CD14-positive monocyte (primary cell): ENCODE results near the gene METTL6. TPM values are rescaled to one million over a fixed set of nuclear protein-coding genes. Genes with fewer than 3 reads are reported as not detected.
A peak's percentile ranks its signal among the peaks of the same experiment; 100 is the strongest.

Source experiments
- DNase-seq, 3 donors: peaks; one replicate each; pipeline ENCODE4 v3.0.0-alpha.2; 2011 to 2022
- H2AFZ ChIP-seq: 2 replicates; pipeline ENCODE4 v1.6.0; 2012; ENCODE audit warnings: mild to moderate bottlenecking, low read depth, low read length, inconsistent platforms; ENCODE audit not compliant: insufficient read depth, poor library complexity, severe bottlenecking
- H3K27ac ChIP-seq, 2 donors: 1 replicate in 1 of 2; 2 replicates in 1 of 2; pipeline ENCODE4 v1.5.1; 2012 to 2013; ENCODE audit warnings: low read length in 2 of 2, control low read depth in 1 of 2, inconsistent platforms in 1 of 2, low read depth in 1 of 2, mild to moderate bottlenecking in 1 of 2
- H3K27me3 ChIP-seq, 2 donors: one replicate each; pipeline versions ENCODE4 v1.6.0 to v1.6.1; 2011 to 2013; ENCODE audit warnings: low read length in 2 of 2; ENCODE audit not compliant: control insufficient read depth in 2 of 2, insufficient read depth in 2 of 2
- H3K36me3 ChIP-seq, 2 donors: replicated peaks in 1 of 2; 1 replicate in 1 of 2; 2 replicates in 1 of 2; pipeline versions ENCODE4 v1.5.1 to v1.6.1; 2012 to 2013; ENCODE audit warnings: low read length in 2 of 2, control low read depth in 1 of 2, inconsistent platforms in 1 of 2, mild to moderate bottlenecking in 1 of 2; ENCODE audit not compliant: insufficient read depth in 2 of 2, control insufficient read depth in 1 of 2
- H3K4me1 ChIP-seq, 2 donors: 1 replicate in 1 of 2; 2 replicates in 1 of 2; pipeline versions ENCODE4 v1.5.1 to v1.6.1; 2012 to 2013; ENCODE audit warnings: low read length in 2 of 2, control low read depth in 1 of 2, inconsistent platforms in 1 of 2, mild to moderate bottlenecking in 1 of 2, moderate library complexity in 1 of 2; ENCODE audit not compliant: insufficient read depth in 2 of 2, control insufficient read depth in 1 of 2
- H3K4me2 ChIP-seq: replicated peaks from 2 replicates; pipeline ENCODE3; 2012; ENCODE audit warnings: low read length, moderate library complexity, mild to moderate bottlenecking; ENCODE audit not compliant: poor library complexity, severe bottlenecking; ENCODE audit errors: extremely low read depth
- H3K4me3 ChIP-seq, 3 experiments: fragments of 200-600 bp in 1 of 3; sonication (generic) in 1 of 3; replicated peaks in 1 of 3; 1 replicate in 2 of 3; 2 replicates in 1 of 3; pipeline ENCODE4 v1.5.1; 2011 to 2013; ENCODE audit warnings: low read length in 3 of 3, mild to moderate bottlenecking in 3 of 3, control low read depth in 2 of 3, low read depth in 2 of 3, inconsistent platforms in 1 of 3, moderate library complexity in 1 of 3
- H3K79me2 ChIP-seq: 2 replicates; pipeline ENCODE4 v1.6.0; 2012; ENCODE audit warnings: mild to moderate bottlenecking, control low read depth, inconsistent platforms, low read length, moderate library complexity; ENCODE audit not compliant: insufficient read depth
- H3K9ac ChIP-seq: 2 replicates; pipeline ENCODE4 v1.6.0; 2017; ENCODE audit warnings: low read length, mild to moderate bottlenecking; ENCODE audit not compliant: insufficient read depth, poor library complexity, severe bottlenecking
- H3K9me3 ChIP-seq, 2 donors: replicated peaks in 1 of 2; 1 replicate in 1 of 2; 2 replicates in 1 of 2; pipeline versions ENCODE4 v1.5.1 to v1.6.1; 2012 to 2013; ENCODE audit warnings: low read length in 2 of 2, control low read depth in 1 of 2; ENCODE audit not compliant: control insufficient read depth in 1 of 2, insufficient read depth in 1 of 2
- H4K20me1 ChIP-seq: 2 replicates; pipeline ENCODE4 v1.6.0; 2012; ENCODE audit warnings: mild to moderate bottlenecking, low read length, control low read depth, moderate library complexity; ENCODE audit not compliant: insufficient read depth
- H3K27ac Mint-ChIP-seq, 7 donors: one replicate each; pipeline ENCODE4 v1.8.0; 2020; ENCODE audit warnings: mild to moderate bottlenecking in 7 of 7, mixed read lengths in 7 of 7, moderate library complexity in 6 of 7, inconsistent platforms in 2 of 7
- H3K27me3 Mint-ChIP-seq, 3 donors: one replicate each; pipeline ENCODE4 v1.8.0; 2021 to 2022; ENCODE audit warnings: low read depth in 3 of 3, mild to moderate bottlenecking in 3 of 3, mixed read lengths in 3 of 3, moderate library complexity in 3 of 3, inconsistent platforms in 1 of 3
- H3K36me3 Mint-ChIP-seq, 2 donors: one replicate each; pipeline ENCODE4 v1.8.0; 2020; ENCODE audit warnings: mixed read lengths in 2 of 2, inconsistent platforms in 1 of 2, mild to moderate bottlenecking in 1 of 2
- H3K4me1 Mint-ChIP-seq: one replicate; pipeline ENCODE4 v1.8.0; 2020; ENCODE audit warnings: mild to moderate bottlenecking, mixed read lengths
- H3K4me3 Mint-ChIP-seq, 2 donors: one replicate each; pipeline ENCODE4 v1.8.0; 2020; ENCODE audit warnings: mild to moderate bottlenecking in 2 of 2, mixed read lengths in 2 of 2, moderate library complexity in 1 of 2
- H3K9me3 Mint-ChIP-seq, 7 donors: one replicate each; pipeline ENCODE4 v1.8.0; 2020 to 2022; ENCODE audit warnings: mixed read lengths in 7 of 7, mild to moderate bottlenecking in 6 of 7, moderate library complexity in 6 of 7, inconsistent platforms in 2 of 7
- WGBS: methylation state at CpG from one replicate; pipeline ENCODE4 v1.1.5; 2013; ENCODE audit warnings: missing lambda C conversion rate; ENCODE audit not compliant: insufficient coverage; 5-methylcytosine and 5-hydroxymethylcytosine counted together
- intact Hi-C, 2 donors: fragments of 100-400 bp; cut with micrococcal nuclease; formaldehyde crosslinking; loops; one replicate each; pipeline versions ENCODE4 v1.15.0 to v1.15.1; 2023
- polyA plus RNA-seq, 3 donors: library from polyadenylated mRNA; depleted of rRNA in 1 of 3; unstranded in 2 of 3; stranded (reverse) in 1 of 3; fragments of 300-500 nt in 2 of 3; fragments of >200 nt in 1 of 3; fragmentation: Illumina TruSeq in 2 of 3; gene quantifications; 1 replicate in 2 of 3; 2 replicates in 1 of 3; pipeline ENCODE4 v1.2.3, GENCODE V29; 2012 to 2021
- TF ChIP-seq, protein P1 (sequence below): fragments of 200-600 bp; IDR thresholded peaks from one replicate; pipeline ENCODE4 v1.8.0; 2022; ENCODE audit warnings: antibody characterized with exemption, mild to moderate bottlenecking

Gene METTL6
- polyA plus RNA-seq, 3 donors = 4.4 to 15.1 (median 9.1) TPM

DNA sequence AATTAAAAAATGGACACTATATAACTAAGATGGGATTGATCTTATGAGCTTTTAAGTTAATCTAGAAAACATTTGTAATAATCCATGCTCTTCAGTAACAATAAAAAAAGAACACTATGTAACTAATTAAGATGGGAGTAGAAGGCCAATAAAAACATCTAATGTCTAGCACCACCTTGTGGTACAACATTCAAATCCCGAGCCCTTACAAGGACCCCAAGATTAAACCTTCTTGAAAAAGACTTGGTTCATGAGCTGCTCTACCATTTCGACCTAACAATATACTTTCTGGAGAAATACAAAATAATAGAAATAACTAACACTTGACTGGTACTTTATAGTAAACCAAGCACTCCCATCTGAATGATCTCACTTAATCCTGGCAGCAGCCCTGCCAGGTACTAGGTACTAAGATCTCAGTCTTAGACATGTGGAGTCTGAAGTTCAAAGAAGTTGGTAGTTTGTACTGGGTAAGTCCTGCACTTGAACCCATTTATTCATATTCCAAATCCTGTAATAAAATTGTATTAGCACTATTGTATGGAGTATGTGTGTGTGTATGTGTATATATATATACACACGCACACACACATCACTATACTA is 21.8 kb downstream of the METTL6 start:
- H3K4me2 ChIP-seq = no peak overlapping the region
- Mint-ChIP-seq H3K4me3 (no peak overlapping the region), H3K4me1 (peaks cover 42% of the 10 kb centered on the region), H3K27ac (peak overlapping the region; percentile 46 to 85 (median 75)), H3K9me3 (peaks cover 0 to 2% (median 0%) of the 10 kb centered on the region in 7 donors), H3K36me3 (peaks cover 9 to 10% of the 10 kb centered on the region in 2 donors), H3K27me3 (peaks cover 0 to 3% (median 0%) of the 10 kb centered on the region in 3 donors)
- H3K9ac ChIP-seq = no peak overlapping the region
- peaks cover 3 to 4% of the 10 kb centered on the region in 2 donors for H3K36me3 ChIP-seq
- DNase-seq = peak in 2 of 3 donors; percentile 43 to 50
- no peaks in the 10 kb centered on the region for H3K27me3 ChIP-seq
- peak overlapping the region in 1 of 2 donors; percentile 75 for H3K27ac ChIP-seq
- no CpG with 5 or more reads among the region's 3 CpGs for WGBS
- no peak overlapping the region for H2AFZ ChIP-seq
- H3K79me2 ChIP-seq = no peaks in the 10 kb centered on the region
- intact Hi-C loops = no loop called here
- no peaks in the 10 kb centered on the region for H4K20me1 ChIP-seq
- H3K4me3 ChIP-seq = no peak overlapping the region
- TF ChIP-seq, protein P1, sequence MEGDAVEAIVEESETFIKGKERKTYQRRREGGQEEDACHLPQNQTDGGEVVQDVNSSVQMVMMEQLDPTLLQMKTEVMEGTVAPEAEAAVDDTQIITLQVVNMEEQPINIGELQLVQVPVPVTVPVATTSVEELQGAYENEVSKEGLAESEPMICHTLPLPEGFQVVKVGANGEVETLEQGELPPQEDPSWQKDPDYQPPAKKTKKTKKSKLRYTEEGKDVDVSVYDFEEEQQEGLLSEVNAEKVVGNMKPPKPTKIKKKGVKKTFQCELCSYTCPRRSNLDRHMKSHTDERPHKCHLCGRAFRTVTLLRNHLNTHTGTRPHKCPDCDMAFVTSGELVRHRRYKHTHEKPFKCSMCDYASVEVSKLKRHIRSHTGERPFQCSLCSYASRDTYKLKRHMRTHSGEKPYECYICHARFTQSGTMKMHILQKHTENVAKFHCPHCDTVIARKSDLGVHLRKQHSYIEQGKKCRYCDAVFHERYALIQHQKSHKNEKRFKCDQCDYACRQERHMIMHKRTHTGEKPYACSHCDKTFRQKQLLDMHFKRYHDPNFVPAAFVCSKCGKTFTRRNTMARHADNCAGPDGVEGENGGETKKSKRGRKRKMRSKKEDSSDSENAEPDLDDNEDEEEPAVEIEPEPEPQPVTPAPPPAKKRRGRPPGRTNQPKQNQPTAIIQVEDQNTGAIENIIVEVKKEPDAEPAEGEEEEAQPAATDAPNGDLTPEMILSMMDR = peak; percentile 55
- H3K4me1 ChIP-seq = peaks cover 37 to 41% of the 10 kb centered on the region in 2 donors
- H3K9me3 ChIP-seq = no peaks in the 10 kb centered on the region

DNA sequence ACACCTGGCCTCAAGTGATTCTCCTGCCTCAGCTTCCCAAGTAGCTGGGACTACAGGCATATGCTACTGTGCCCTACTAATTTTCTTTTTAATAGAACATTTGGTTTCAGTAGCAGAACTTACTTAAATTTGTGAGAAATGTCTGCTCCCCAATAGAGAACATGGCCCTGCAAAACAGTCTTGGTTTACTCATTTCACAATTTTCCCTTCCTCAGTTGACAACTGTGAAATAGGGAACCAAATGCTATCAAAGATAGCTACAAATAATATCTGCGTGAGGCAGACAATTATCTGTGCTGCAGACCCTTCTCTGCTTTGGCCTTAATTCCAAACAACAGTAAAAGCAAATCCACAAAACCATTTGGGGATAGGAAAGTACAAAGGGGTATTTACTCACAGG is 22.6 kb downstream of the METTL6 start:
- H2AFZ ChIP-seq = peak overlapping the region; percentile 46
- TF ChIP-seq, protein P1 = no peak
- Mint-ChIP-seq H3K27me3 (peaks cover 0 to 3% (median 3%) of the 10 kb centered on the region in 3 donors), H3K9me3 (peaks cover 0 to 2% (median 0%) of the 10 kb centered on the region in 7 donors), H3K36me3 (peaks cover 4 to 7% of the 10 kb centered on the region in 2 donors), H3K27ac (peak overlapping the region; percentile 63 to 85 (median 75)), H3K4me1 (peaks cover 41% of the 10 kb centered on the region), H3K4me3 (no peak overlapping the region)
- H3K27ac ChIP-seq = peak overlapping the region; percentile 34 to 75
- no peak overlapping the region for H3K9ac ChIP-seq
- no peaks in the 10 kb centered on the region for H3K36me3 ChIP-seq
- H4K20me1 ChIP-seq = no peaks in the 10 kb centered on the region
- peak overlapping the region in 1 of 3 experiments; percentile 27 for H3K4me3 ChIP-seq
- intact Hi-C loops = no loop called here
- H3K4me2 ChIP-seq = peak overlapping the region; percentile 13
- H3K9me3 ChIP-seq = no peaks in the 10 kb centered on the region
- H3K27me3 ChIP-seq = no peaks in the 10 kb centered on the region
- peaks cover 36 to 41% of the 10 kb centered on the region in 2 donors for H3K4me1 ChIP-seq
- DNase-seq = peak in 2 of 3 donors; percentile 44 to 46
- no peaks in the 10 kb centered on the region for H3K79me2 ChIP-seq
- no CpG with 5 or more reads among the region's 1 CpG for WGBS
